Suprapubic skin (tissue), 4 donors: ENCODE measurements around the gene BSG. TPM values are rescaled to one million over a fixed set of nuclear protein-coding genes. Genes with fewer than 3 reads are reported as not detected.
A peak's percentile ranks its signal among the peaks of the same experiment; 100 is the strongest.

ENCODE experiments used
- DNase-seq, 2 donors: peaks; one replicate each; pipeline ENCODE4 v3.0.0-alpha.2; 2019; ENCODE audit warnings: low spot score in 2 of 2
- H3K27ac ChIP-seq: fragments of 200-600 bp; sonication (generic); one replicate; pipeline ENCODE4 v1.5.1; 2019
- H3K27me3 ChIP-seq: fragments of 200-600 bp; sonication (generic); one replicate; pipeline ENCODE4 v1.5.1; 2019
- H3K36me3 ChIP-seq: fragments of 200-600 bp; sonication (generic); one replicate; pipeline ENCODE4 v1.5.1; 2019
- H3K4me1 ChIP-seq: fragments of 200-600 bp; sonication (generic); one replicate; pipeline ENCODE4 v1.5.1; 2019
- H3K4me3 ChIP-seq: fragments of 200-600 bp; sonication (generic); one replicate; pipeline ENCODE4 v1.5.1; 2019; ENCODE audit warnings: mild to moderate bottlenecking
- H3K9me3 ChIP-seq: fragments of 200-600 bp; sonication (generic); one replicate; pipeline ENCODE4 v1.5.1; 2019
- CTCF ChIP-seq, 2 donors: fragments of 200-600 bp in 1 of 2; fragments of 450-650 bp in 1 of 2; sonication (generic) in 1 of 2; IDR thresholded peaks; one replicate each; pipeline ENCODE4 v1.5.1; 2016 to 2019; ENCODE audit warnings: antibody characterized with exemption in 2 of 2, mild to moderate bottlenecking in 1 of 2, moderate library complexity in 1 of 2
- EP300 ChIP-seq: sonication (generic); formaldehyde crosslinking; IDR thresholded peaks from one replicate; pipeline ENCODE4 v1.6.1; 2017; ENCODE audit warnings: antibody characterized with exemption
- POLR2A ChIP-seq, 2 donors: fragments of 450-650 bp; IDR thresholded peaks; one replicate each; pipeline ENCODE4 v1.6.1; 2017; ENCODE audit warnings: antibody characterized with exemption in 2 of 2, mild to moderate bottlenecking in 2 of 2, moderate library complexity in 2 of 2
- POLR2AphosphoS5 ChIP-seq, 3 donors: sonication (generic); formaldehyde crosslinking; IDR thresholded peaks; one replicate each; pipeline ENCODE4 v1.6.1; 2017; ENCODE audit warnings: antibody characterized with exemption in 3 of 3
- WGBS: methylation state at CpG from one replicate; pipeline ENCODE4 v1.1.5; 2018; 5-methylcytosine and 5-hydroxymethylcytosine counted together
- total RNA-seq, 4 donors: library from RNA; depleted of rRNA; stranded (reverse); fragments of >200 nt; gene quantifications; one replicate each; pipeline ENCODE4 v1.1.0, GENCODE V29; 2016

The BSG gene
- total RNA-seq, 4 donors from 2014 or later = 265 to 314 (median 285) TPM

DNA sequence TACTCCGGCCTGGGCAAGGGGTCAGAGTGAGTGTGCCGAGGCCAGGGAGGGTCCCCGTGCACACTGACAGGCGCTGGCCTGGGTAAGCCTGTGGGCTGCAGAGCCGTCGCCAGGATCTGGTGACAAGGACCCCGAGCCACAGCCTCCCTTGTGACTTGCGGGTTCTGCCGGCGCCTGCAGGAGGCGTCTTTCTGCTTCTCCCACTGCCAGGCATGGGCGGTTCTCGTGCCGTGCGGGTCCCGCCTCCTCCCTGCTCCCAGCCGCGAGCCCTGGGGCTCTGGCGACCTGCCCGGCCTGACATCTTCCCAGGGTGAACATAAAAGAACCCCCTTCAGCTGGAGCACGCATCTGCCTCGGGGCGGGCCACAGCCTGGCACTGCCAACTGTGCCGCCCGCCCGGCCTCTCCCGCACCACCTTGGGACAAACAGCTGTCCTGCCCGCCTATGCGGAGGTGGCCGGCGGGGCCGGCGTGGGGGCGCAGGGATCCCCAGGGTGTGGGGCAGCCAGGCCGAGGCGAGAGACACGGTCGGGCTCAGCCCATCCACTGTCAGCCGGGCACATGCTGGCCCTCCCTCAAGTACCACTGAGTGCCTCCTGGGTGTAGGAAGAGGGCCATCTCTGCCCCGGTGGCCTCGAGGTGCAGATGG, 15.8 kb downstream of the BSG start:
- Histone ChIP-seq H3K27me3 (peaks cover 74% of the 10 kb centered on the region), H3K36me3 (peaks cover 5% of the 10 kb centered on the region), H3K4me1 (peaks cover 43% of the 10 kb centered on the region), H3K4me3 (peak overlapping the region; percentile 5), H3K9me3 (no peaks in the 10 kb centered on the region), H3K27ac (no peak overlapping the region)
- 7% methylated on average over 10 of the region's 41 CpGs for WGBS
- TF ChIP-seq POLR2A (IDR thresholded peaks at IDR 0.05) (no peak), CTCF (IDR thresholded peaks at IDR 0.05) (peak in 1 of 2 donors; percentile 68), EP300 (no peak), POLR2AphosphoS5 (IDR thresholded peaks at IDR 0.05) (no peak)
- no peak for DNase-seq

DNA sequence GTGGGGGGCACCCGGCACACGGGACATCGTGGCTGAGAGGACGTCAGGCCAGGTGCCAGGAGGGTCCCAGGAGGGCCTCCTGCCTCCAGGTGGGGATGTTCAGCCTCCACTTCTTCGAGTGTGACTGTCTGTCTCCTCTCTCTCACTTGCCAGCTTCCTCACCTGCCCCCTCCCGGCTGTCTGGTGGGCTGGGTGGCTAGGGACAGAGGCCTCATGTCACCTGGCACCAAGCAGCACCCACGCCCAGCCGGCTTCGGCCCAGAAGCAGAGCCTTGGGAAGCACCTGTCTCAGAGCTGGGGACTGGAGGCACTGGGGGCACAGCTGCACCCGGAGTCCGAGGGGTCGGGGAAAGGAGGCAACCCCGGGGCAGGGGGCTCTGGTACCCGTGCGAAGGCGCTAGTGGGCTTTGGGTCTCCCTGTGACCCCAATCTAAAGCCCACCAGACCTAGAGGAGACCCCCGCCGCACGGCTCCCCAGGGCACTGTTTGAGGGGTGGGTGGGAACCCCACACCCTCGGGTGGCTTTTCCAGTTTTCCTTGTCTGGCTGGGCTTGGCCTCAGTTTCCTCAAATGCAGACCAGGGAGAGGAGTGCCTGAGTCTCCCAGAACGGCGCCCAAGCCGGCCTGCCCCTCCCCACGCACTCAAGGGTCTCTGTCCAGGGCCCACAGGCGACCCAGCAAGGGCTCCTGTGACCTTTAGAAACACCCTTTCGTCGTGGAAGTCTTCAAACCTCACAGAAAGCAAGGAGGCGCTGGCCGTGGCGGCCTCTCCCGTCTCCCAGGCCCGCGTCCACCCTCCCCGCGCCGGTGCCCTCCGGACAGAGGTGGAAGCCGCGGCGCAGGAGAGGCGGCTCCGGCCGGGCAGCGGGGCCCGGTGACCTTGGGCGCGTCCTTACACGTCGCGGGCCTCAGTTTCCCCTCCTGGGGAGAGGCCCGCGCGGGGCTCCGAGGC, 16.6 kb downstream of the BSG start:
- H3K27ac ChIP-seq = no peak overlapping the region
- no peaks in the 10 kb centered on the region for H3K36me3 ChIP-seq
- peaks cover 38% of the 10 kb centered on the region for H3K4me1 ChIP-seq
- TF ChIP-seq CTCF (IDR thresholded peaks at IDR 0.05) (no peak), POLR2A (IDR thresholded peaks at IDR 0.05) (no peak), POLR2AphosphoS5 (IDR thresholded peaks at IDR 0.05) (no peak), EP300 (no peak)
- peak overlapping the region; percentile 34 for H3K4me3 ChIP-seq
- DNase-seq = no peak
- H3K9me3 ChIP-seq = no peaks in the 10 kb centered on the region
- WGBS = 45% methylated on average over 4 of the region's 54 CpGs
- H3K27me3 ChIP-seq = peaks cover 78% of the 10 kb centered on the region

GRCh38 chr19:589693-590395, 17.4 kb downstream of the BSG start, which contains the start of gene HCN2:
Gene HCN2, plus strand, starts transcription at chr19:589881. Its CDS starts 65 bp downstream, at chr19:589946.
- Histone ChIP-seq H3K27ac (no peak within 1 kb of the TSS), H3K4me3 (peak within 1 kb of the TSS; percentile 41), H3K4me1 (peaks cover 35% of the 10 kb centered on the region), H3K9me3 (no peaks in the 10 kb centered on the region), H3K27me3 (peaks cover 84% of the 10 kb centered on the region), H3K36me3 (no peaks in the 10 kb centered on the region)
- no peak for TF ChIP-seq POLR2AphosphoS5 (IDR thresholded peaks at IDR 0.05)
- TF ChIP-seq EP300 = no peak
- TF ChIP-seq CTCF (IDR thresholded peaks at IDR 0.05) = no peak
- WGBS = no CpG with 5 or more reads among the region's 132 CpGs
- no peak for DNase-seq

DNA sequence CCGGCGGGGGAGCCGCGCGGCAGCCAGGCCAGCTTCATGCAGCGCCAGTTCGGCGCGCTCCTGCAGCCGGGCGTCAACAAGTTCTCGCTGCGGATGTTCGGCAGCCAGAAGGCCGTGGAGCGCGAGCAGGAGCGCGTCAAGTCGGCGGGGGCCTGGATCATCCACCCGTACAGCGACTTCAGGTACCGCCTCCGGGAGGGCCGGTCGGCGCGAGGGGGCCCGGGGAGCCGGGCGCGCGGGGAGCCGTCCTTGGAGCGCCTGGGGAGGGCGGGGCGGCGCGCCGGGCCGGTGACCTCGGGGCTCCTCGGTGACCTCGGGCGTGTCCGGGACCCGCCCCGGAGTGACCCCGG, 18.0 kb downstream of the BSG start:
- H3K27ac ChIP-seq = no peak overlapping the region
- H3K4me1 ChIP-seq = peaks cover 35% of the 10 kb centered on the region
- no peaks in the 10 kb centered on the region for H3K36me3 ChIP-seq
- WGBS = 0% methylated on average over 2 of the region's 50 CpGs
- DNase-seq = no peak
- TF ChIP-seq EP300 = no peak
- no peak for TF ChIP-seq CTCF (IDR thresholded peaks at IDR 0.05)
- TF ChIP-seq POLR2A (IDR thresholded peaks at IDR 0.05) = no peak
- no peak for TF ChIP-seq POLR2AphosphoS5 (IDR thresholded peaks at IDR 0.05)
- no peaks in the 10 kb centered on the region for H3K9me3 ChIP-seq
- H3K27me3 ChIP-seq = peaks cover 80% of the 10 kb centered on the region
- H3K4me3 ChIP-seq = peak overlapping the region; percentile 41
